IPS-15b (cell line): ENCODE measurements around the gene PUS10.
"Not testable (repeated sequence)": the region's sequence is repeated elsewhere in the genome, so short reads cannot be mapped to it uniquely, and the experiment has no call there.

Experiments used
- H3K27me3 ChIP-seq: one replicate; pipeline ENCODE4 v1.6.1; 2013; ENCODE audit warnings: low read length; ENCODE audit not compliant: control insufficient read depth, insufficient read depth
- H3K36me3 ChIP-seq: one replicate; pipeline ENCODE4 v1.6.1; 2013; ENCODE audit warnings: low read length; ENCODE audit not compliant: control insufficient read depth, insufficient read depth
- H3K4me1 ChIP-seq: one replicate; pipeline ENCODE4 v1.6.1; 2013; ENCODE audit warnings: mild to moderate bottlenecking, low read length; ENCODE audit not compliant: control insufficient read depth, insufficient read depth
- H3K4me3 ChIP-seq: one replicate; pipeline ENCODE4 v1.5.1; 2013; ENCODE audit warnings: low read depth, low read length
- H3K9ac ChIP-seq: one replicate; pipeline ENCODE4 v1.6.1; 2013; ENCODE audit warnings: low read depth, mild to moderate bottlenecking, low read length
- H3K9me3 ChIP-seq: one replicate; pipeline ENCODE4 v1.6.1; 2013; ENCODE audit warnings: mild to moderate bottlenecking, low read length; ENCODE audit not compliant: control insufficient read depth, insufficient read depth

Gene PUS10

GRCh38 chr2:60906395-60906794, 111.7 kb downstream of the PUS10 start:
- Histone ChIP-seq H3K4me3 (no peak overlapping the region), H3K9ac (no peak overlapping the region), H3K36me3 (no peaks in the 10 kb centered on the region), H3K9me3 (no peaks in the 10 kb centered on the region), H3K27me3 (no peaks in the 10 kb centered on the region), H3K4me1 (peaks cover 3% of the 10 kb centered on the region)

GRCh38 chr2:60905867-60906266, 112.2 kb downstream of the PUS10 start:
- H3K9ac ChIP-seq, H3K4me1 ChIP-seq, H3K36me3 ChIP-seq, H3K4me3 ChIP-seq, H3K27me3 ChIP-seq, H3K9me3 ChIP-seq: not testable (repeated sequence)

GRCh38 chr2:60901296-60901695, 116.8 kb downstream of the PUS10 start:
- H3K9me3 ChIP-seq, H3K4me1 ChIP-seq, H3K9ac ChIP-seq, H3K4me3 ChIP-seq, H3K27me3 ChIP-seq, H3K36me3 ChIP-seq: not testable (repeated sequence)

- Histone ChIP-seq H3K27me3 (no peaks in the 10 kb centered on the region), H3K9me3 (no peaks in the 10 kb centered on the region), H3K4me1 (no peaks in the 10 kb centered on the region), H3K4me3 (no peak overlapping the region), H3K36me3 (no peaks in the 10 kb centered on the region), H3K9ac (no peak overlapping the region)
These were observed 118.2 kb downstream of the PUS10 start for GRCh38 chr2:60899892-60900249.

GRCh38 chr2:60899230-60899891, 118.7 kb downstream of the PUS10 start:
- Histone ChIP-seq H3K27me3 (no peaks in the 10 kb centered on the region), H3K9me3 (no peaks in the 10 kb centered on the region), H3K9ac (no peak overlapping the region), H3K4me3 (no peak overlapping the region), H3K36me3 (no peaks in the 10 kb centered on the region), H3K4me1 (no peaks in the 10 kb centered on the region)

- Histone ChIP-seq H3K27me3 (no peaks in the 10 kb centered on the region), H3K4me1 (no peaks in the 10 kb centered on the region), H3K9ac (no peak overlapping the region), H3K4me3 (no peak overlapping the region), H3K9me3 (no peaks in the 10 kb centered on the region), H3K36me3 (no peaks in the 10 kb centered on the region)
These were observed 119.5 kb downstream of the PUS10 start for GRCh38 chr2:60898567-60898966.
